Astrocyte of the cerebellum (primary cell): Measurements from ENCODE around the gene BRD1.

Experiments
- DNase-seq: peaks from one replicate; pipeline ENCODE4 v3.0.0-alpha.2; 2011; ENCODE audit warnings: low read depth
- H3K4me3 ChIP-seq: 2 replicates; pipeline ENCODE4 v1.5.1; 2011; ENCODE audit warnings: mild to moderate bottlenecking, low read depth, low read length, moderate library complexity
- in situ Hi-C: cut with HindIII; loops from 2 replicates; pipeline ENCODE4 v1.10.0; 2017; ENCODE audit warnings: low sequenced_read_pairs
- TF ChIP-seq, protein P1 (sequence below): IDR thresholded peaks from 2 replicates; pipeline ENCODE4 v1.5.1; 2012; ENCODE audit warnings: low read length, low read depth, moderate library complexity, mild to moderate bottlenecking; ENCODE audit errors: missing control alignments

BRD1 gene

GRCh38 chr22:49730656-49731055, 97.0 kb downstream of the BRD1 start:
- TF ChIP-seq, protein P1, sequence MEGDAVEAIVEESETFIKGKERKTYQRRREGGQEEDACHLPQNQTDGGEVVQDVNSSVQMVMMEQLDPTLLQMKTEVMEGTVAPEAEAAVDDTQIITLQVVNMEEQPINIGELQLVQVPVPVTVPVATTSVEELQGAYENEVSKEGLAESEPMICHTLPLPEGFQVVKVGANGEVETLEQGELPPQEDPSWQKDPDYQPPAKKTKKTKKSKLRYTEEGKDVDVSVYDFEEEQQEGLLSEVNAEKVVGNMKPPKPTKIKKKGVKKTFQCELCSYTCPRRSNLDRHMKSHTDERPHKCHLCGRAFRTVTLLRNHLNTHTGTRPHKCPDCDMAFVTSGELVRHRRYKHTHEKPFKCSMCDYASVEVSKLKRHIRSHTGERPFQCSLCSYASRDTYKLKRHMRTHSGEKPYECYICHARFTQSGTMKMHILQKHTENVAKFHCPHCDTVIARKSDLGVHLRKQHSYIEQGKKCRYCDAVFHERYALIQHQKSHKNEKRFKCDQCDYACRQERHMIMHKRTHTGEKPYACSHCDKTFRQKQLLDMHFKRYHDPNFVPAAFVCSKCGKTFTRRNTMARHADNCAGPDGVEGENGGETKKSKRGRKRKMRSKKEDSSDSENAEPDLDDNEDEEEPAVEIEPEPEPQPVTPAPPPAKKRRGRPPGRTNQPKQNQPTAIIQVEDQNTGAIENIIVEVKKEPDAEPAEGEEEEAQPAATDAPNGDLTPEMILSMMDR: no peak
- no peak overlapping the region for H3K4me3 ChIP-seq
- no peak for DNase-seq
- in situ Hi-C loops: no loop called here

GRCh38 chr22:49728570-49729271, 99.0 kb downstream of the BRD1 start:
- TF ChIP-seq, protein P1: no peak
- H3K4me3 ChIP-seq: no peak overlapping the region
- DNase-seq: no peak
- in situ Hi-C loops: no loop called here

DNA sequence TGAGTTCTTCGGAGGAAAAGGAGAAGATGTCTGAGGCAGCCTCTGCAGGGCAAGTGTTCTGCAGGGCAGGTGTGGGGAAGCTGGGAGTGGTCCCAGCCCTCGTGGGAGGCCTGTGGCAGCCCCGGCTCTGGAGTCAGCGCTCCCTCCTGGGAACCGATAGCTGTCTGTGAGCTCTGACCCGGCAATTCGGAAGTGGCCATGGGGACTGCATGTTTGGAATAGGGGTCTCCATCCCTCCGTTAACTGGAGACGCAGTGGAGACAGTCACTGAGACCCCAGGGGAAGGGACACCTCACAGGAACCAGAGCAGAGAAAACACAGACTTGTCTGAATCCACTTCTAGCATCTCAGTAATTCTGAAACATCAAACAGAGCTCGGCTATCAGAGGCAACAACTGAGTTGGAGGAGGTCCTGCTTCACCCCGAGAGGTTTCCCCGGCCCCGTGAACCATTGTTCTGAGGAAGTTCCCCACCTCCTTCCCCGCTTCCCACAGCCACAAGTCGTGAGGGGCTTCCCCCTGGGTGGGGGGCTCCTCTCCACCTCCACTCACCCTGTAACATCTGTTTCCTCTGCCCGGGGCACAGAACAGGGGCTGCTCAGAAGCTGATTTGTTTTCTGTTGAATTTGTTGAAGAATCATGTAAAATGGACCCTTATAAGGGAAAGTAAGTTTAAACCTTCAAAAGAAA, 99.6 kb downstream of the BRD1 start:
- in situ Hi-C loops: no loop called here

DNA sequence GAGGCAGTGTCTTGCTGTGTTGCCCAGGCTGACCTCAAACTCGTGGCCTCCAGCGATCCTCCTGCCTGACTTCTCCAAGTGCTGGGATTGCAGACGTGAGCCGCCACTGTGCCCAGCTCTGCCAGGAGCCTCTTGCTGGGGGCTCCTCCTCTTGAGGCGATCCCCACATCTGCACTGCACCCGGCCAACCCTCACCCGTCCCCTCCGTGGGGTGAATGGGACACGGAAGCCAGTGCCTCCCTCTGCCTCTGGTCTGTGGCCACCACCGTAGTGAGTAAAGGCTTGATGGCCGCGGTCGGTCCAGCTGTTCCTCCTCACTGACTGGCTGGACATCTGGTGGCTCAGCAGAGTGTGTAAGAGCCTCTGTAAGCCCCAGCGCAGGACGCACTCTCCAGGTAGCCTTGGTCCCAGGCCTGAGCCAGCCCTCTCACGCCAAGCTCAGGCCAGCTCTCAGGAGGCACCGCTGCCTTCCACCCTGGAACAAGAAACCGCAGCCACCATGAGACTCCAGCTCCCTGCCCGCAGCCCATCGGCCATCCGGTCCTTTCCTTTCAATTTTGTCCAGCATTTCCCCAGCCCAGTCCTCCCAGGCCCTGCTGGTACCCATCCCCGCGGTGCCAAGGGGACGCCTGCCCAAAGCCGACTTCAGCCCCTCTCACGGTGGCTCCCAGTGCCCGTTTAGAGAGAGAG, 100.3 kb downstream of the BRD1 start:
- no peak for DNase-seq
- no peak overlapping the region for H3K4me3 ChIP-seq
- TF ChIP-seq, protein P1: no peak
- in situ Hi-C loops: no loop called here

More for the DNA sequence above, 99.6 kb downstream of the BRD1 start:
- DNase-seq: no peak
- TF ChIP-seq, protein P1: no peak
- no peak overlapping the region for H3K4me3 ChIP-seq

DNA sequence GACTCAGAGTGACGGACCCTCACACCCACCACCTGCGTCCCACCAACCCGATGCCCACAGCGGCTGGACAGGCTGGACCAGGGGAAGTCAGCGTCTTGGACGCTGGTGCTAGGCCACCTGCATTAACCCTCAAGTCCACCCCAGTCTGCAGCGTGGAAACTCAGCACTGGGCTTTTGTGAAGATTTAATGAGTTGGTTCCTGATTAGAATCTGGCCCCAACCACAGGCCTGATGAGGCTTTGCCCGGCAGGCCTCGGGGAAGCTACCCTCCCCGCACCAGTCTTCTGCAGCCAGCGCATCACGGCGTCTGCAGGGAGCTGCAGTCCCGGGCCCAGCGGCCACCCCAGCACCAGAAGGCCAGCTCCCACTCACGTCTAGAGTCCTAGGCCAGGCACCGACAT, 101.0 kb downstream of the BRD1 start:
- in situ Hi-C loops: no loop called here
- DNase-seq: no peak
- no peak overlapping the region for H3K4me3 ChIP-seq
- TF ChIP-seq, protein P1: no peak

DNA sequence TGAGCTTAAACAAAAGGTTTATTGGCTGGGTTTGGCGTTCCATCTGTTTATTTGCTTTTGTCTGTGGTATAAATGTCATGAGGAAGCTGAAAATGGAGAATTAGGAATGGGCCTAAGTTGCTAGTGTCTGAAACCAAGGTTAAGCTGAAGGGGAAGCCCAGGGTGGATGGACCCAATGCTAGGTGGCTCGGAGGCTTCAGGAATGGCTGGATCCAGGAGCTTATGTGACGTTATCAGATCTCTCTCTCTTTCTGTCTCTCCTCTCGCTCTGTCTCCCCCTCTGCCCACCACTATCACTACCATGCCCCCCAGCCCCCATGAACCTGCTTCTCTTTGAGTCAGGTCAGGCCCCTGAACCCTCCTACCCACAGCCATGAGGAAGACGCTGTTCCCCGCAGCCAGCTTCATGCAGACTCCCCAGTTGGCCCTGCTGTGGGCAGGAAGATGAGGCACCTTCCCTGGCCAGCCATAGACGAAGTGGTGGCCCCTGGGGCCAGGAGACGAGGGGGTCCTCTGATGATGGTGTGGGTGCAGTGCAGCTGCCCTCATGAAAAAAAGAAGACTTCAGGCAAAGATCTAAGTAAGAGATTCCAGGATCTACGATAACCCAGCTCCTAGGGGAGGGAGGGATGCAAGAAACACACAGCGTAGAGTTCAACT, 101.5 kb downstream of the BRD1 start:
- no peak for DNase-seq
- H3K4me3 ChIP-seq: no peak overlapping the region
- in situ Hi-C loops: no loop called here
- TF ChIP-seq, protein P1: no peak
